ENCODE measurements around the gene PAPLN.

Gene PAPLN

GRCh38 chr14:73217411-73217810, 19.9 kb upstream of the PAPLN start:
- Histone ChIP-seq H3K27me3 (ENCODE audit: control insufficient read depth, insufficient read depth, low read length) (no peaks in the 10 kb centered on the region), H3K27ac (ENCODE audit: low read depth, low read length) (no peak overlapping the region), H3K9ac (ENCODE audit: low read length) (no peak overlapping the region), H3K4me3 (ENCODE audit: low read length) (no peak overlapping the region), H3K36me3 (ENCODE audit: control insufficient read depth, insufficient read depth, low read length) (peaks cover 17% of the 10 kb centered on the region), H3K4me1 (ENCODE audit: control insufficient read depth, insufficient read depth, low read length) (no peaks in the 10 kb centered on the region)

GRCh38 chr14:73220061-73220460, 17.2 kb upstream of the PAPLN start:
- Histone ChIP-seq H3K27me3 (ENCODE audit: control insufficient read depth, insufficient read depth, low read length) (no peaks in the 10 kb centered on the region), H3K4me3 (ENCODE audit: low read length) (no peak overlapping the region), H3K36me3 (ENCODE audit: control insufficient read depth, insufficient read depth, low read length) (peaks cover 17% of the 10 kb centered on the region), H3K4me1 (ENCODE audit: control insufficient read depth, insufficient read depth, low read length) (no peaks in the 10 kb centered on the region), H3K27ac (ENCODE audit: low read depth, low read length) (no peak overlapping the region), H3K9ac (ENCODE audit: low read length) (no peak overlapping the region)

DNA sequence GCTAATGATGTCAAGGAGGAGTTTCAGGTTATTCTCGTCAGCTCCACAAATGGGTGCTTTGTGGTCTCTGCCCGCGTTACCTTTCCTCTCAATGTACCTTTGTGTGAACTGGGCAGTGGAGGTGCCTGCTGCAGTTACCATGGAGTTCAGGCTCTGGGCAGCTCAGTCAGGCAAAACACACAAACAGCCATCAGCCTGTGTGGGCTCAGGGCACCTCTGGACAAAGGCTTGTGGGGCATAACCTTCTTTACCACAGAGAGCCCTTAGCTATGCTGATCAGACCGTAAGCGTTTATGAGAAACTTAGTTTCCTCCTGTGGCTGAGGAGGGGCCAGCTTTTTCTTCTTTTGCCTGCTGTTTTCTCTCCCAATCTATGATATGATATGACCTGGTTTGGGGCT, 16.7 kb upstream of the PAPLN start:
- H3K36me3 ChIP-seq (ENCODE audit: control insufficient read depth, insufficient read depth, low read length), result peaks cover 17% of the 10 kb centered on the region
- no peak overlapping the region for H3K4me3 ChIP-seq (ENCODE audit: low read length)
- H3K27ac ChIP-seq (ENCODE audit: low read depth, low read length), result no peak overlapping the region
- no peak overlapping the region for H3K9ac ChIP-seq (ENCODE audit: low read length)
- H3K4me1 ChIP-seq (ENCODE audit: control insufficient read depth, insufficient read depth, low read length), result no peaks in the 10 kb centered on the region
- H3K27me3 ChIP-seq (ENCODE audit: control insufficient read depth, insufficient read depth, low read length), result no peaks in the 10 kb centered on the region

DNA sequence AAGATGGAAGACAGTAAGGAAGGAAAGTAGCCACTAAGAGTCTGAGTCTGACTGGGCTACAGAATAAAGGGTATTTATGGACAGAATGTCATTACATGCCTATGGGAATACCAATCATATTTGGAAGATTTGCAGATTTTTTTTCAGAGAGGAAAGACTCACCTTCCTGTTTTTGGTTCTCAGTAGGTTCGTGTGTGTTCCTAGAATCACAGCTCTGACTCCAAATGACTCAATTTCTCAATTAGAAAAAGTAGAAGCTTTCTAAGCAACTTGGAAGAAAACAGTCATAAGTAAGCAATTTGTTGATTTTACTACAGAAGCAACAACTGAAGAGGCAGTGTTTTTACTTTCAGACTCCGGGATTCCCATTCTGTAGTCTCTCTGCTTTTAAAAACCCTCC, 15.4 kb upstream of the PAPLN start:
- Histone ChIP-seq H3K4me3 (ENCODE audit: low read length) (no peak overlapping the region), H3K27me3 (ENCODE audit: control insufficient read depth, insufficient read depth, low read length) (no peaks in the 10 kb centered on the region), H3K27ac (ENCODE audit: low read depth, low read length) (no peak overlapping the region), H3K36me3 (ENCODE audit: control insufficient read depth, insufficient read depth, low read length) (peaks cover 15% of the 10 kb centered on the region), H3K4me1 (ENCODE audit: control insufficient read depth, insufficient read depth, low read length) (no peaks in the 10 kb centered on the region), H3K9ac (ENCODE audit: low read length) (no peak overlapping the region)

DNA sequence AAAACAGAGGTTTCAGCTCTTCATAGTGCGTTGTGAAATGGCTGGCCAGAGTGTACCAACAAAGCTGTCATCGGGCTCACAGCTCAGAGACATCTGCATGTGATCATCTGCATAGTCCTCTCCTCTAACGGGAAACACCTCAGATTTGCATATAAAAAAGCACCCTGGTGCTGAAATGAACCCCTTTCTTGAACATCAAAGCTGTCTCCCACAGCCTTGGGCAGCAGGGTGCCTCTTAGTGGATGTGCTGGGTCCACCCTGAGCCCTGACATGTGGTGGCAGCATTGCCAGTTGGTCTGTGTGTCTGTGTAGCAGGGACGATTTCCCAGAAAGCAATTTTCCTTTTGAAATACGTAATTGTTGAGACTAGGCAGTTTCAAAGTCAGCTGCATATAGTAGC, 14.3 kb upstream of the PAPLN start:
- peaks cover 2% of the 10 kb centered on the region for H3K4me1 ChIP-seq (ENCODE audit: control insufficient read depth, insufficient read depth, low read length)
- H3K27me3 ChIP-seq (ENCODE audit: control insufficient read depth, insufficient read depth, low read length), result no peaks in the 10 kb centered on the region
- peaks cover 12% of the 10 kb centered on the region for H3K36me3 ChIP-seq (ENCODE audit: control insufficient read depth, insufficient read depth, low read length)
- no peak overlapping the region for H3K9ac ChIP-seq (ENCODE audit: low read length)
- H3K27ac ChIP-seq (ENCODE audit: low read depth, low read length), result no peak overlapping the region
- no peak overlapping the region for H3K4me3 ChIP-seq (ENCODE audit: low read length)

- no peak overlapping the region for H3K9ac ChIP-seq (ENCODE audit: low read length)
- peaks cover 11% of the 10 kb centered on the region for H3K4me1 ChIP-seq (ENCODE audit: control insufficient read depth, insufficient read depth, low read length)
- no peaks in the 10 kb centered on the region for H3K27me3 ChIP-seq (ENCODE audit: control insufficient read depth, insufficient read depth, low read length)
- H3K27ac ChIP-seq (ENCODE audit: low read depth, low read length), result no peak overlapping the region
- H3K36me3 ChIP-seq (ENCODE audit: control insufficient read depth, insufficient read depth, low read length), result peaks cover 4% of the 10 kb centered on the region
- H3K4me3 ChIP-seq (ENCODE audit: low read length), result no peak overlapping the region
Measured at GRCh38 chr14:73225496-73225895, 11.8 kb upstream of the PAPLN start.

DNA sequence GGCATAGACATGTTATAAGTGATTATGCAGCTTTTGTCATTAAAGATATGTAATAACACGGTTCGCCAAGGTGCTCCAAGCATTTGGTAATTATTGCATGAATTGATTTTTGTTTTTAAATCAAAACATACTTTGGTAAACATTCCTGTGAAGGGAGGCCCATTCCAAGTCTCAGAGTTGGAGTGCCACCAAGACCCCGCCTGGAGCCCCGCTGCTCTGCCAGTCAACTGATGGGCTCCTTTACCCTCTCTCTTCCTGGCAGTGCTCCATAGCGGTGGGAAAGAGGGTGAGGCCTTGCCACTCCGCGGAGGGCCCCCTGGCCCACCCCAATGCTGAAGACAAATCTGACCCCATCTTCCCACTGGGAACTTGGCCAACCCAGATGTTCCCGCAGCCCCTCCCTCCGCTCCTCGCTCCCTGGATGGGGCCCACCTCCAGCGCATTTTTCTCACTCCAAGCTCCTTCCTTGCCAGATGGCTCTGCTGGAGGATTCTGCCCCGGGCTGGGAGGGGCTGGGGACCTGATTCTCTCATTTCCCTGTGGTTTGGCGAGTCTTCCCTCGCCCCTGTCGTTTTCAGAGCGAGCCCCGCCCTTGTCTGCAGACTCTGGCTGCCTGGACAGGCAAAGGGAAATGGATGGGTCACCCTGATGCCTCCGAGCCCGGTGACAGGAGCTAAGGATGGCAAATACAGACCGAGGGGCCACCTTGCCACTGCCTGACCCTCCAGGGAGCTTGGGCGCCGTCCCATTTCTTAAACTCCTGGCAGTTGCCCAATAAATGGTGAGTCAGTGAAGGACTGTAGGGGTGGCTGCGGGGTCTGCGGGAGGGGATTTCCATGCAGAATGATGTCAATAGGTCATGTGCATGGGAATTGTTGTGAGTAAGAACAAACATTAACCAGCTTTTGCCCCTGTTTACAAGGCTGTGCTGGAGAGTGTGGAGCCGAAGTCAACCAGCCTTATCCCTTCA, 9.2 kb upstream of the PAPLN start:
- Histone ChIP-seq H3K27me3 (ENCODE audit: control insufficient read depth, insufficient read depth, low read length) (no peaks in the 10 kb centered on the region), H3K36me3 (ENCODE audit: control insufficient read depth, insufficient read depth, low read length) (no peaks in the 10 kb centered on the region), H3K4me3 (ENCODE audit: low read length) (no peak overlapping the region), H3K27ac (ENCODE audit: low read depth, low read length) (peak overlapping the region; percentile 50), H3K4me1 (ENCODE audit: control insufficient read depth, insufficient read depth, low read length) (peaks cover 11% of the 10 kb centered on the region), H3K9ac (ENCODE audit: low read length) (no peak overlapping the region)

- Histone ChIP-seq H3K4me3 (ENCODE audit: low read length) (no peak overlapping the region), H3K27me3 (ENCODE audit: control insufficient read depth, insufficient read depth, low read length) (no peaks in the 10 kb centered on the region), H3K4me1 (ENCODE audit: control insufficient read depth, insufficient read depth, low read length) (peaks cover 11% of the 10 kb centered on the region), H3K27ac (ENCODE audit: low read depth, low read length) (no peak overlapping the region), H3K36me3 (ENCODE audit: control insufficient read depth, insufficient read depth, low read length) (no peaks in the 10 kb centered on the region), H3K9ac (ENCODE audit: low read length) (no peak overlapping the region)
Measured at GRCh38 chr14:73230051-73230450, 7.3 kb upstream of the PAPLN start.

GRCh38 chr14:73231981-73232851, 5.1 kb upstream of the PAPLN start:
- no peak overlapping the region for H3K27ac ChIP-seq (ENCODE audit: low read depth, low read length)

DNA sequence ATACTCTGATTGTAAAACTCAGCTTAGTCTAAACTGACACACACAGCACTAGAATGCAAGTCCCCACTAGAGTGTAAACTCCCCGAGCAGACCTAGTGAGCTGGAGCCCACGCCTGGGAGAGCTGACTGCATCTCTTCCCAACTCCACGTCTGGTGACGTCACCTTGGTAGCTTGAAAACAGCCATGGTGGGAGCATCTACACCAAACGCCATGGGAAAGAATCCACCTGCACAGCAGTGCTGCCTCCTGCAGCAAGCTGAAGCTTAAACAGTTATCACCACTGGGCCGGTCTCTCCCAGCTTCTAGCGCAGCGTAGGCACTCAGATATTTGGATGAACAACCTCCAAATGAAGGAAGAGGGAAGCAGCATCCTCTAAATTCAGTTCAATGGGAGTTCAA, 4.3 kb upstream of the PAPLN start:
- Histone ChIP-seq H3K27me3 (ENCODE audit: control insufficient read depth, insufficient read depth, low read length) (no peaks in the 10 kb centered on the region), H3K4me3 (ENCODE audit: low read length) (no peak overlapping the region), H3K36me3 (ENCODE audit: control insufficient read depth, insufficient read depth, low read length) (no peaks in the 10 kb centered on the region), H3K27ac (ENCODE audit: low read depth, low read length) (no peak overlapping the region), H3K4me1 (ENCODE audit: control insufficient read depth, insufficient read depth, low read length) (peaks cover 10% of the 10 kb centered on the region), H3K9ac (ENCODE audit: low read length) (no peak overlapping the region)

More at GRCh38 chr14:73231981-73232851, 5.1 kb upstream of the PAPLN start:
- Histone ChIP-seq H3K36me3 (ENCODE audit: control insufficient read depth, insufficient read depth, low read length) (no peaks in the 10 kb centered on the region), H3K4me3 (ENCODE audit: low read length) (no peak overlapping the region), H3K27me3 (ENCODE audit: control insufficient read depth, insufficient read depth, low read length) (no peaks in the 10 kb centered on the region), H3K4me1 (ENCODE audit: control insufficient read depth, insufficient read depth, low read length) (peaks cover 11% of the 10 kb centered on the region), H3K9ac (ENCODE audit: low read length) (no peak overlapping the region)

- no peak overlapping the region for H3K4me3 ChIP-seq (ENCODE audit: low read length)
- peaks cover 1% of the 10 kb centered on the region for H3K27me3 ChIP-seq (ENCODE audit: control insufficient read depth, insufficient read depth, low read length)
- H3K36me3 ChIP-seq (ENCODE audit: control insufficient read depth, insufficient read depth, low read length), result no peaks in the 10 kb centered on the region
Measured at GRCh38 chr14:73233564-73233963, 3.7 kb upstream of the PAPLN start.

DNA sequence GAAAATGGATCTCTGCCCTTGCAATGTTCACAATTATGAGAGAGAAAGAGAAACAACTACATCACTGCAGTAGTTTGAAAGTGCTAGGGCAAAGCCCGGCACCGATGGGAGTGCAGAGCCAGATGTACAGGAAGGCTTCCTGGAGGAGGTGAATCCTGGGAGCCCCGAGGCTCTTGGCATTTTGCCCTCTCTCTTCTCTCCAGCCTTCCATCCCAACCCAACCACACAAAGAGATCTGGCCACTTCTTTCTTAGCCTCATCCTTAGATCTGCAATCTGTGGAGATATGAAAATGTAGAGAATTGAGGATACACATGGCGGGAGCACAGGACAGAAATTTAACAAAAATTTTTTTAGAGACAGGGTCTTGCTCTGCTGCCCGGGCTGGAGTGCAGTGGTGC, 3.3 kb upstream of the PAPLN start:
- Histone ChIP-seq H3K9ac (ENCODE audit: low read length) (no peak overlapping the region), H3K4me1 (ENCODE audit: control insufficient read depth, insufficient read depth, low read length) (peaks cover 6% of the 10 kb centered on the region), H3K36me3 (ENCODE audit: control insufficient read depth, insufficient read depth, low read length) (no peaks in the 10 kb centered on the region), H3K27me3 (ENCODE audit: control insufficient read depth, insufficient read depth, low read length) (peaks cover 6% of the 10 kb centered on the region), H3K4me3 (ENCODE audit: low read length) (no peak overlapping the region), H3K27ac (ENCODE audit: low read depth, low read length) (no peak overlapping the region)

More at GRCh38 chr14:73233564-73233963, 3.7 kb upstream of the PAPLN start:
- Histone ChIP-seq H3K4me1 (ENCODE audit: control insufficient read depth, insufficient read depth, low read length) (peaks cover 6% of the 10 kb centered on the region), H3K9ac (ENCODE audit: low read length) (no peak overlapping the region), H3K27ac (ENCODE audit: low read depth, low read length) (no peak overlapping the region)
